ENCODE results near the gene GABARAPL1. TPM values are rescaled to one million over a fixed set of nuclear protein-coding genes. Genes with fewer than 3 reads are reported as not detected.
"Not testable (repeated sequence)": the region's sequence is repeated elsewhere in the genome, so short reads cannot be mapped to it uniquely, and the experiment has no call there.

The GABARAPL1 gene
- 12.3 TPM for polyA plus RNA-seq (2012; ENCODE audit: insufficient read depth, insufficient read length)

- peak within 1 kb of the TSS; percentile 68 for H3K4me3 ChIP-seq (ENCODE audit: low read length)
- peak; percentile 42 for DNase-seq (ENCODE audit: low read depth, low spot score)
These were observed at the start of gene GABARAPL1 for GRCh38 chr12:10212739-10213131. Gene GABARAPL1 (plus strand): TSS chr12:10212877. CDS start chr12:10213130, 253 bp downstream.

DNA sequence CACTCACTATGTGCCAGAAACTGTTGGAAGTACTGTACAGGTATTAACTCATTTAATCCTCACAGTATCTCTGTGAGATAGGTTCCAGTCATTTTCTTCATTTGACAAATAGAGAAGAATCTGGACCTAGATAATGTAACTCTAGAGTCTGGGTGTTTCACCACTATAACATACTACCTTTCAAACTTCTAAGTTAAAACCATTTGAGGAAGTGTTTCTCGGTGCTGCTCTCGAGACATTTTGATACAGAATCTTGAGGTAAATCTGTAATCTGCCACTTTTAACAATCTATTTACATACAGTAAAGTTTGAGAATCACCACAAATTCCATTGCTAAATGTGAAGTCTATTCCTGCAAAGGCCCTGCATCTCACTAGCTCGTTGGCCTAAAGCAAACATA, 49.6 kb upstream of the GABARAPL1 start:
- no peak overlapping the region for H3K4me3 ChIP-seq (ENCODE audit: low read length)
- DNase-seq (ENCODE audit: low read depth, low spot score): no peak

DNA sequence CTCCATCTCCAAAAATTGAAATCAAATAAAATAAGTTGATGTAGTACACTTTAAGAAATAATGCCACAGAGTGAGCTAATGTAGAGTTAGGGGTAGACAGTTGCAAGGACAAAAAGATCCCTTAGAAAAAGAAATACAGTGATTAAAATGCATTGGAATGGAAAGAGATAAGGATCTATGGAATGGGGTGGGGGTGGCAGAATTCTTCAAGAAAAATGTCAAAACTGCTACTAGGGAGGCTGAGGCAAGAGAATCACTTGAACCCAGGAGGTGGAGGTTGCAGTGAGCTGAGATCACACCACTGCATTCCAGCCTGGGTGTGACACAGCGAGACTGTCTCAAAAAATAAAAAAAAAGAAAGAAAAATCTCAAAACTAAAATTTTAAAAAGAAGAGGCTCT, 47.3 kb upstream of the GABARAPL1 start:
- no peak overlapping the region for H3K4me3 ChIP-seq (ENCODE audit: low read length)
- no peak for DNase-seq (ENCODE audit: low read depth, low spot score)

- DNase-seq (ENCODE audit: low read depth, low spot score): no peak
- H3K4me3 ChIP-seq (ENCODE audit: low read length): no peak overlapping the region
These were observed 45.1 kb upstream of the GABARAPL1 start for GRCh38 chr12:10167599-10167998.

DNA sequence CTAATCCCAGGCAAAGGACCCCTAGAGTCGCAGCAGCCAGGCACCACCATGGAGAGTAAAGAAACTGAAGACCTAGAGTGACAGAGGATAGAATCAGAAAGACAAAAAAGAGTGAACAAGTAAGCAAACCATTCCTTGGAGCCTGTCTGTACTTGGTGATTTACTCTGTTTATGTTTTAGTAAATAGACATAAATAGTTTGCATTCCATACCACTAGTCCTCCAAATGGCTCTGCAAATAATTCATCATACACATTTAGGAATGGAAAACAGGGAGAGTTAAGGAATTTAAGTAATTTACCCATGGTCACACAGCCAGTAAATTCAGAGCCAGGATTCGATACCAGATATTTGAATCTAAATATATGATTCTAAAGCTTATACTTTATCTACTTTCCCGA, 43.6 kb upstream of the GABARAPL1 start:
- no peak for DNase-seq (ENCODE audit: low read depth, low spot score)
- no peak overlapping the region for H3K4me3 ChIP-seq (ENCODE audit: low read length)

DNA sequence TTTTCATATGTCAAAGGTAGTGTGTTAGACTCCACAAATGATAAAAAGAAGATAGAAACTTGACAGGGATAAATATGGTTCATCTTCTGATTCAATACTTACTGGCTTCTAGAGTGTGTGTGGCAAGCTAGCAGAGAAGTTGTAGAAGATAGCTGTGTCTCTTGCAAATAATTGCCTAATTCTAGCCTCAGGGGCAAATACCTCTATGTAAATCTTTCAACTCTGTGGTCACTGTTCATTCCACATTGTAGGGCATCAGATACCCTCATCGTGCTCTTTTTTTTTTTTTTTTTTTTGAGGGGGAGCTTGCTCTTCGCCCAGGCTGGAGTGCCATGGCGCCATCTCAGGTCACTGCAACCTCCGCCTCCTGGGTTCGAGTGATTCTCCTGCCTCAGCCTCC, 42.5 kb upstream of the GABARAPL1 start:
- DNase-seq (ENCODE audit: low read depth, low spot score): no peak
- no peak overlapping the region for H3K4me3 ChIP-seq (ENCODE audit: low read length)

GRCh38 chr12:10171973-10172728, 40.5 kb upstream of the GABARAPL1 start, which contains the start of gene OLR1:
Gene OLR1 (minus strand): TSS chr12:10172132. CDS start chr12:10172077, 55 bp downstream.
- no peak within 1 kb of the TSS for H3K4me3 ChIP-seq (ENCODE audit: low read length)
- no peak for DNase-seq (ENCODE audit: low read depth, low spot score)

- no peak for DNase-seq (ENCODE audit: low read depth, low spot score)
- H3K4me3 ChIP-seq (ENCODE audit: low read length): no peak overlapping the region
These were observed 37.6 kb upstream of the GABARAPL1 start for GRCh38 chr12:10174986-10175614.

DNA sequence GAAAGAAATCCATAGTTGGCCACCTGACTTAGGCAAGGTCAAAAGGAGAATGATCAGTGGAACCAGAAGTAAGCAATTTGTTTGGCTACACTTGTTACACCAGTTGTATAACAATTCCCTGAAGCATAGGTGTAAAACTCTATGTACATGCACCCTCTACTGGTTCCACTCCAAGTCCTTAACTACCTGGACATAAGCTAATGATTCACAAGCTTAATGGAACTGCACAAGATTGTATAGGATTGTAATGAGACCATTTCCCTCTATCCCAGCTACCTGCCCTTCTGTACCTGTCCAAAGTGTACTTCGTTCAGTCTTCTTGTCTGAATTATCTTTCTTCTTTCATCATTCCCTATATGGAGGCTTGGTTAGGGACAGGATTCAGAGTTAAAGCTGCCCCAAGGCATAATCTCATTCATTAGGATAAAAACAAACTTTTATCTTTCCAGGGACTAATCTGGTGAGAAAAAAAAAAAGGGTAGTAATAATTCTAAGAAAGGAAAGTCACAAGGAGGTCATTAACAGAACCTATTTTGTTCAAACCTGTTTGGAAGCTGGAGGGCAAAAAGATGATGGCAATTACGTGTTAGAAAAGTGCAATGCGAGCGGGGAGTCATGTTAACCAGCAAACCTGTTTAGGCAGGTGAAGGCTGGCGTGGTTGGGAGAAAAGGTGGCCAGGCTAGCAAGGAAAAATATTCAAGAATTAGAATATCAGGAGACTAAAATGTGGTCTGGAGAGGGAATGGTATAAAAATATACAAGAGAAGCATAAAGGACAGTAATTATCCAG, 36.6 kb upstream of the GABARAPL1 start:
- no peak for DNase-seq (ENCODE audit: low read depth, low spot score)
- H3K4me3 ChIP-seq (ENCODE audit: low read length): no peak overlapping the region

GRCh38 chr12:10178821-10179220, 33.9 kb upstream of the GABARAPL1 start, which contains the start of gene TMEM52B:
Gene TMEM52B (plus strand): TSS chr12:10179032. CDS start chr12:10179575, 543 bp downstream.
- DNase-seq (ENCODE audit: low read depth, low spot score): no peak
- no peak within 1 kb of the TSS for H3K4me3 ChIP-seq (ENCODE audit: low read length)

DNA sequence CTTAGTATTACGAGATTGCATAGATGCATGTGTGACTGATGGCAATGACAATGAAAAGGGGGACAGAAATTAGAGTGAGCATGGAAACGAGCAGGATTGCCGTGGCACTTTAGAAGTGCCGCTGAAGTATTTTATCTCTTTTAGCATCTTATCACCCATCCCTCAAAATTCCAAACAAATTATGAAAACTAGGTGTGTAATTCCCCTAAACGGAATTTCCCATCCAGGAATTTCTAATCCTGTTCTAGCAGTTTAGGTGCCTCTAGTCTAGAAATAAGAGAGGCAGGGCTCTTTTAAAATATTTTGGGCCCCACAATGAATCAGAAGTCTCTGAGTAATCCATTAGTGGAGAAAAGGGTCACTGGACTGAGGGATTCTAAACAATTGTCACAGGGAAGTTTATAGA, 32.9 kb upstream of the GABARAPL1 start:
- no peak overlapping the region for H3K4me3 ChIP-seq (ENCODE audit: low read length)
- DNase-seq (ENCODE audit: low read depth, low spot score): no peak

DNA sequence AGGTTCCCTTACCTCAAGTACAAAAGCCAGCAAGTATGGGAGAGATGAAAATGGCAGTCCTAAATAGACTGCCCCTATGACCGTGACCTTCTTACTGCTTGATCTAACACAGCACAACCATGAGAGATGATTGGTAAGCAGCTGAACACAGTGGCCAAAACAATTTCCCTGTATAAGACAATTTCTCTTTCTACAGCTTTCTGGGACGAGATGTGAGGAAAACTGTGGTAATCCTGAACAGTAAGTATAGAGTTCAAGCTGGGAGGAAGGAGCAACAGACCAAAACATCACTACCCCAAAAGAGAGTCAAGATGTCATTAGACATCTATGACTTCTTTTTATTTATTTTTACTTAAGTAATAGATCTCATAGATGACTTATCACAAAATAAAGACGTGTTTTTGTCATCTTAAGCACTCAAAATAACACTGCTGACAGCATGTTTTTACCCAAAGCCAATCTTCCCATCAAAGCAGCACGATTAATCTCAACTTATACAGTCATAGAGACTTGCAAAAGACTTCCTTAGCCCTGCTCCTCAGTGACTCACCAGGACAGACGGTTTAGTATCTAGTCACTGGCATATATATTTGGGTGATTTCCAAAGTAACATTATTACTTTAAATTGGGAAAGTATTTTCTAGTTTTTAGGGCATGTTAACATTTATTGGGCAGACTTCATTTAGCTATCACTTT, 30.2 kb upstream of the GABARAPL1 start:
- H3K4me3 ChIP-seq (ENCODE audit: low read length): no peak overlapping the region
- DNase-seq (ENCODE audit: low read depth, low spot score): no peak

DNA sequence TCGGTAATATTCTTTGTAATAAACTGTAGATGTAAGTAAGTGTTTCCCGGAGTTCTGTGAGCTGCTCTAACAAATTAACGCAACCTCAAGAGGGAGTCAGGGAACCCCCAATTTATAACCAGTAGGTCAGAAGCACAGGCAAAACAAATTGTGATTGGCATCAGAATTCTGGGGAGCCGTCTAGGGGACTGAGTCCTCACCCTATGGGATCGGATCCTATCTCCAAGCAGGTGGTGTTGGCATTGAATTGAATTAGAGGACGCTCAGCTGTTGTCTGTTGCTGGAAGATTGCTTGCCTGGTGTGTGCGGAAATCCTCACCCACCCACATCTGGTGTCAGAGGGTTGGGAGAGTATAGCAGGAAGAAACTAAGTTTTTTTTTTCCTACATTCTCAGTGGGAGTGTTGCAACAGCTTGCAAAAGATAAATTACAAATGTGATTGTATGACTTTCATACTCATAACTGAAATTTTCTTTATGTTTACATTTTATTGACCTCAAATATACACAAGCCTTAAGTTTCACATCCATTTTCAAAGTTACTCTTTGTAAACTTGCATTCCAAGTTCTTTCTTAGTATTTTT, 28.3 kb upstream of the GABARAPL1 start:
- H3K4me3 ChIP-seq (ENCODE audit: low read length): no peak overlapping the region
- no peak for DNase-seq (ENCODE audit: low read depth, low spot score)

GRCh38 chr12:10186299-10186698, 26.4 kb upstream of the GABARAPL1 start:
- DNase-seq (ENCODE audit: low read depth, low spot score): no peak
- no peak overlapping the region for H3K4me3 ChIP-seq (ENCODE audit: low read length)

DNA sequence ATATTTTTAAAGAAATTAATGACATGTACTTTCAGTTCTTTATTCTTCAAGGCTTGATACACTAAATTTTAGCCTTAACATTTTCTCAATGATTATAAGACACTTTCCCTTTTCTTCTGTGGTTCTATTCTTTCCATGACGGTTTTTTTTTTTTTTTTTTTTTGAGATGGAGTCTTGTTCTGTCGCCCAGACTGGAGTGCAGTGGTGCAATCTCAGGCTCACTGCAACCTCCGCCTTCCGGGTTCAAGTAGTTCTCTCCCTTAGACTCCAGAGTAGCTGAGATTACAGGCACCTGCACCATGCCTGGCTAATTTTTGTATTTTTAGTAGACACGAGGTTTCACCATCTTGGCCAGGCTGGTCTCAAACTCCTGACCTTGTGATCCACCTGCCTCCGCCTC, 25.7 kb upstream of the GABARAPL1 start:
- not testable (repeated sequence) for DNase-seq (ENCODE audit: low read depth, low spot score)

DNA sequence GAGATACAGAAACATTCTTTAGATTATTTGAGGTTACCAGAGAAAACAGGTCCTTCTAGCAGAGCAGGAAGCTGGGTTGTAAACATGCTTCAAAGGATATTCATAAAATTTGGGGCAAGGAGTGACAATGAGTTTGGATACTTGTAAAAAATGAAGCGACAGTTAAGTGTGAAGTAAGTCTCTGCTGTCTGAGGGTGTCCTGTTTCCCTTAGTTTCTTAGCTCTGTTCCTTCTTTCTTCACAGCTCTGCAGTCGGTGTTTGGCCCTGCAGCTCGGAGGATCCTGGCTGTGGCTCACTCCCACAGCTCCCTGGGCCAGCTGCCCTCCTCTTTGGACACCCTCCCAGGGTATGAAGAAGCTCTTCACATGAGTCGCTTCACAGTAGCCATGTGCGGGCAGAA, 23.0 kb upstream of the GABARAPL1 start:
- no peak overlapping the region for H3K4me3 ChIP-seq (ENCODE audit: low read length)
- DNase-seq (ENCODE audit: low read depth, low spot score): no peak

More for the DNA sequence above, 25.7 kb upstream of the GABARAPL1 start:
- not testable (repeated sequence) for H3K4me3 ChIP-seq (ENCODE audit: low read length)

GRCh38 chr12:10190558-10191388, 21.9 kb upstream of the GABARAPL1 start:
- peak; percentile 52 for DNase-seq (ENCODE audit: low read depth, low spot score)
- H3K4me3 ChIP-seq (ENCODE audit: low read length): no peak overlapping the region

DNA sequence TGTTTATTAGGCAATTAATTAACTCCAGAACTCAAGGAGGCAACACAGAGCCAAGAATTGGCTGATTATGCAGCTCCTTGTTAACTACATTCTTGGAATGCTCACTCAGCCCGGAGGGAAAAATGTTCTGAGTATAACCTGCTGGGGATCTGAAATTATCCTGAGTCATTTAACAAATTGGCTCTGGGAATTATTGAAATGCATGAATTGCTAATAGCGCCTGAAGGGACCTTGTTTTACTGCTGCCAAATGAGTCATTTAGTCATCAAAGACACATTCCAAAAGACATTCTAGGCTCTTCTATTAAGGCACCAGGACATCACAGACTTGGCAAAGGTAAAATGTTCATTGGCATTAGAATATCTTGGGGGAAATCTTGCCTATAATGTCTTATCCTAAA, 20.8 kb upstream of the GABARAPL1 start:
- H3K4me3 ChIP-seq (ENCODE audit: low read length): no peak overlapping the region
- DNase-seq (ENCODE audit: low read depth, low spot score): no peak
